Mesenchymal stem cell (in vitro differentiated cells and primary cell): ENCODE results near the gene SPATA21.

ENCODE experiments used
- DNase-seq: peaks from one replicate; pipeline ENCODE4 v3.0.0-alpha.2; 2013
- H2AFZ ChIP-seq: one replicate; pipeline ENCODE4 v1.6.1; 2013; ENCODE audit warnings: low read depth, mild to moderate bottlenecking, control low read depth, inconsistent platforms, low read length, moderate library complexity
- H2AK5ac ChIP-seq: 2 replicates; pipeline ENCODE4 v1.6.1; 2013; ENCODE audit warnings: low read length, moderate library complexity, mild to moderate bottlenecking, inconsistent platforms; ENCODE audit not compliant: severe bottlenecking
- H2BK120ac ChIP-seq: one replicate; pipeline ENCODE4 v1.6.1; 2013; ENCODE audit warnings: low read depth, mild to moderate bottlenecking, inconsistent platforms, low read length, moderate library complexity
- H2BK12ac ChIP-seq, 2 experiments: one replicate each; pipeline ENCODE4 v1.6.1; 2013; ENCODE audit warnings: inconsistent platforms in 2 of 2, low read length in 2 of 2, mild to moderate bottlenecking in 2 of 2, moderate library complexity in 2 of 2, control low read depth in 1 of 2
- H2BK15ac ChIP-seq: one replicate; pipeline ENCODE4 v1.6.1; 2013; ENCODE audit warnings: mild to moderate bottlenecking, low read depth, inconsistent platforms; ENCODE audit not compliant: poor library complexity, severe bottlenecking
- H2BK5ac ChIP-seq: 2 replicates; pipeline ENCODE4 v1.6.1; 2013; ENCODE audit warnings: low read depth, mild to moderate bottlenecking, low read length, control low read depth, inconsistent platforms; ENCODE audit not compliant: poor library complexity, severe bottlenecking
- H3K14ac ChIP-seq, 2 experiments: one replicate each; pipeline ENCODE4 v1.6.1; 2013; ENCODE audit warnings: inconsistent platforms in 2 of 2, low read length in 2 of 2, control low read depth in 1 of 2, mild to moderate bottlenecking in 1 of 2, moderate library complexity in 1 of 2
- H3K18ac ChIP-seq, 2 experiments: one replicate each; pipeline ENCODE4 v1.6.1; 2013; ENCODE audit warnings: inconsistent platforms in 2 of 2, low read length in 2 of 2, control low read depth in 1 of 2, low read depth in 1 of 2, mild to moderate bottlenecking in 1 of 2
- H3K23ac ChIP-seq, 2 experiments: one replicate each; pipeline ENCODE4 v1.6.1; 2013; ENCODE audit warnings: inconsistent platforms in 2 of 2, low read length in 2 of 2, mild to moderate bottlenecking in 2 of 2, moderate library complexity in 2 of 2, control low read depth in 1 of 2
- H3K27ac ChIP-seq: 2 replicates; pipeline ENCODE4 v1.5.1; 2013; ENCODE audit warnings: mild to moderate bottlenecking, moderate library complexity, low read length, control low read depth, inconsistent platforms; ENCODE audit not compliant: poor library complexity, severe bottlenecking
- H3K27me3 ChIP-seq, 2 experiments: 2 replicates each; pipeline versions ENCODE4 v1.6.1 to v1.7.0; 2013; ENCODE audit warnings: low read length in 2 of 2, mild to moderate bottlenecking in 2 of 2, moderate library complexity in 2 of 2, control low read depth in 1 of 2, inconsistent platforms in 1 of 2; ENCODE audit not compliant: control insufficient read depth in 1 of 2, insufficient read depth in 1 of 2
- H3K36me3 ChIP-seq, 2 experiments: 2 replicates each; pipeline versions ENCODE4 v1.6.1 to v1.7.0; 2013; ENCODE audit warnings: low read length in 2 of 2, control low read depth in 1 of 2, inconsistent platforms in 1 of 2, low read depth in 1 of 2, mild to moderate bottlenecking in 1 of 2; ENCODE audit not compliant: insufficient read depth in 2 of 2, control insufficient read depth in 1 of 2
- H3K4ac ChIP-seq, 2 experiments: one replicate each; pipeline ENCODE4 v1.6.1; 2013; ENCODE audit warnings: inconsistent platforms in 2 of 2, low read length in 2 of 2, mild to moderate bottlenecking in 2 of 2, moderate library complexity in 2 of 2, control low read depth in 1 of 2, low read depth in 1 of 2
- H3K4me1 ChIP-seq: 2 replicates; pipeline ENCODE4 v1.6.1; 2013; ENCODE audit warnings: low read depth, low read length, control low read depth; ENCODE audit not compliant: control insufficient read depth, insufficient read depth
- H3K4me2 ChIP-seq: 2 replicates; pipeline ENCODE4 v1.6.1; 2013; ENCODE audit warnings: low read length, mild to moderate bottlenecking, inconsistent platforms; ENCODE audit not compliant: poor library complexity, severe bottlenecking
- H3K4me3 ChIP-seq, 2 experiments: 2 replicates each; pipeline versions ENCODE4 v1.5.1 to v1.7.0; 2013; ENCODE audit warnings: low read length in 2 of 2, mild to moderate bottlenecking in 2 of 2, control low read depth in 1 of 2, low read depth in 1 of 2; ENCODE audit not compliant: insufficient read depth in 1 of 2
- H3K79me1 ChIP-seq: replicated peaks from 2 replicates; pipeline ENCODE4 v1.6.1; 2013; ENCODE audit warnings: mild to moderate bottlenecking, control low read depth, low read length, inconsistent platforms; ENCODE audit not compliant: poor library complexity, severe bottlenecking
- H3K9ac ChIP-seq: 2 replicates; pipeline ENCODE4 v1.7.0; 2013; ENCODE audit warnings: mild to moderate bottlenecking, low read length, moderate library complexity
- H3K9me3 ChIP-seq: 2 replicates; pipeline ENCODE4 v1.7.0; 2013; ENCODE audit warnings: mild to moderate bottlenecking, low read length; ENCODE audit not compliant: control insufficient read depth
- H4K8ac ChIP-seq: one replicate; pipeline ENCODE4 v1.6.1; 2013; ENCODE audit warnings: inconsistent platforms, mild to moderate bottlenecking, low read length, moderate library complexity
- H4K91ac ChIP-seq: one replicate; pipeline ENCODE4 v1.6.1; 2013; ENCODE audit warnings: mild to moderate bottlenecking, low read length, inconsistent platforms
- WGBS: methylation state at CpG from one replicate; pipeline ENCODE4 v1.1.7; 2013; ENCODE audit warnings: mixed read lengths; 5-methylcytosine and 5-hydroxymethylcytosine counted together

Gene SPATA21

DNA sequence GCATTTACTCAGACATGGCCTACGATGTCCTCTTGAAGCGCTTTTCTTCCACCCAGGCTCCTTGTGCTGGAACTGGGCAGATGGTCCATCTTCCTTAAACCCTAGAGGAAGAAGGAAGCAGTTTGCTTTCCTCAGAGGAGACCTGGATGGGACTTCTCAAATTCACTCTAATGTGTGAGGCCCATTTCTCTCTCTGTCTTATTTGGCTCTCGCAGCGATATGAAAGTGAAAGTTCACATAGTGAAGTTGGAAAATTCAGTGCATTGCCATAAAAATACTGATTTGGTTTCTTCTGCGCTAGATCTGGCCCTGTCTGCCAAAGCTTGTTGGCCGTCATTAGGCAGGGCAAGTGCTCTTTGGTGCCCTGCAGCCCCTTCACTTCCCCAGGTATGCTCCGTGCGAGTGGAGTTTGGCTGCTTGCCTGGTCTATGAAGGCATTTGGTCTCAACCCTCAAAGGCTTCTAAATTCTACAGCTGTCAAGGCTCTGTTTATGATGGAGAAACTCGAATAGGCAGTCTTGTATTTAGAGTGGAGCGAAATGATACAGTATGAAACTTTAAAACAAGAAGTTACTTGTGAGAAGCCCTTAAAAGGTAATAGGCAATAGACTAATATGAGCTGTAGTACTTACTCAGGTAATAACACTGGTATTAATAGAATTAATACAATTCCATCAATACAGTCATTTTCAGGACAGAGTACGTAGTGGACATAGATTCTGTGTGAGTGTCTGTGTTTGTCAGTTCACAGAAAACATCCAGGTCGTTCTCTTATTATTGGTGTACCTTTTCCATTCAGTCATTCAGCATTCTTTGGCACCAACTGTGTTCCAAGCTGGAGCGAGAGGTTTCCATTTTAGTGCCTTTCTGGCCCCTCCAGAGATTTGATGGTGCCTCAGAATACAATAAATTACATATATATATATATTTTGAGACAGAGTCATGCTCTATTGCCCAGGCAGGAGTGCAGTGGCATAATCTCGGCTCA, 49.7 kb downstream of the SPATA21 start:
- Histone ChIP-seq H2BK12ac (peak overlapping the region in 1 of 2 experiments; percentile 63), H2BK120ac (no peak overlapping the region), H2AK5ac (peak overlapping the region; percentile 91), H3K18ac (peak overlapping the region in 1 of 2 experiments; percentile 32), H3K9ac (peak overlapping the region; percentile 76), H3K14ac (no peak overlapping the region), H3K4ac (no peak overlapping the region), H3K36me3 (peaks cover 3 to 19% of the 10 kb centered on the region in 2 experiments), H3K9me3 (no peaks in the 10 kb centered on the region), H3K4me2 (peak overlapping the region; percentile 54), H2BK15ac (no peak overlapping the region), H2BK5ac (no peak overlapping the region), H3K27me3 (no peaks in the 10 kb centered on the region), H3K79me1 (no peaks in the 10 kb centered on the region), H3K23ac (no peak overlapping the region), H4K91ac (no peak overlapping the region), H2AFZ (no peak overlapping the region), H4K8ac (peak overlapping the region; percentile 72), H3K4me1 (peaks cover 28% of the 10 kb centered on the region), H3K27ac (peak overlapping the region; percentile 48), H3K4me3 (peak overlapping the region in 1 of 2 experiments; percentile 75)
- DNase-seq = peak; percentile 33
- 91% methylated on average over 12 of the region's 14 CpGs for WGBS

DNA sequence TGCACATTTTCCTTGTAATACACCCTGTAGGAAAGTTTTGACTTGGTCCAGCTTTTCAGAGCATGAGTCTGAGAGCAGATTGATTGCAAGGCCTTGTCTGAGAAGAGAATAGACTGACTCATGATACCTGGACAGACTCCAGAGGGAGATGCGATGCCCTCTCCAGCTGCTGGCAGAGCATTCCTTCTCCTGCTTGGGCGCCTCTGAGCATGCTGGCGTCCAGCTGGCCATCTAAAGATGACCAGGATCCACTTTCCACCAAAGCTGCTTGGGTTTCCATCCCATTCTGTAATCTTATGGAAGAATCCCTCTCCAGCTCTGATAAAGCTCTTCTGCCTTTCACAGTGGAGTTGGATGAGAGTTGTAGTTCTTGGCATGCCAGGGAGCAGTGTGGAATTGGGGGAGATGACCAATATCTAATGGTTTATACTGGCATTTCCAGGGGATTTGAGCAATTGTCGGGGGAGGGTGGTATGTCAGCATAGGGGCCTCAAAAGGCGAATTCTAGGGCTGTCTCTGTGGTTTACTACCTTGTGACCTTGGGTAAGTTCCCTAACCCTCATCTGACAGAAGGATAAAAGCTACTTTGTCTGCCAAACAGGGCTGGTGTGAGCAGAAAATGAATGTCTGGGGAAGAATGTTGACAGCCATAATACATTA, 50.6 kb downstream of the SPATA21 start:
- Histone ChIP-seq H2BK15ac (no peak overlapping the region), H3K27me3 (no peaks in the 10 kb centered on the region), H3K9ac (peak overlapping the region; percentile 76), H3K27ac (peak overlapping the region; percentile 48), H3K23ac (no peak overlapping the region), H3K18ac (no peak overlapping the region), H3K9me3 (no peaks in the 10 kb centered on the region), H3K4me2 (no peak overlapping the region), H3K36me3 (peaks cover 3 to 15% of the 10 kb centered on the region in 2 experiments), H2BK12ac (no peak overlapping the region), H3K4ac (no peak overlapping the region), H2AFZ (no peak overlapping the region), H3K14ac (no peak overlapping the region), H4K91ac (no peak overlapping the region), H2AK5ac (no peak overlapping the region), H4K8ac (no peak overlapping the region), H3K4me3 (peak overlapping the region in 1 of 2 experiments; percentile 75), H2BK120ac (no peak overlapping the region), H2BK5ac (no peak overlapping the region), H3K4me1 (peaks cover 23% of the 10 kb centered on the region), H3K79me1 (no peaks in the 10 kb centered on the region)
- DNase-seq = peak; percentile 50
- WGBS = 86% methylated on average over 5 of the region's 5 CpGs

DNA sequence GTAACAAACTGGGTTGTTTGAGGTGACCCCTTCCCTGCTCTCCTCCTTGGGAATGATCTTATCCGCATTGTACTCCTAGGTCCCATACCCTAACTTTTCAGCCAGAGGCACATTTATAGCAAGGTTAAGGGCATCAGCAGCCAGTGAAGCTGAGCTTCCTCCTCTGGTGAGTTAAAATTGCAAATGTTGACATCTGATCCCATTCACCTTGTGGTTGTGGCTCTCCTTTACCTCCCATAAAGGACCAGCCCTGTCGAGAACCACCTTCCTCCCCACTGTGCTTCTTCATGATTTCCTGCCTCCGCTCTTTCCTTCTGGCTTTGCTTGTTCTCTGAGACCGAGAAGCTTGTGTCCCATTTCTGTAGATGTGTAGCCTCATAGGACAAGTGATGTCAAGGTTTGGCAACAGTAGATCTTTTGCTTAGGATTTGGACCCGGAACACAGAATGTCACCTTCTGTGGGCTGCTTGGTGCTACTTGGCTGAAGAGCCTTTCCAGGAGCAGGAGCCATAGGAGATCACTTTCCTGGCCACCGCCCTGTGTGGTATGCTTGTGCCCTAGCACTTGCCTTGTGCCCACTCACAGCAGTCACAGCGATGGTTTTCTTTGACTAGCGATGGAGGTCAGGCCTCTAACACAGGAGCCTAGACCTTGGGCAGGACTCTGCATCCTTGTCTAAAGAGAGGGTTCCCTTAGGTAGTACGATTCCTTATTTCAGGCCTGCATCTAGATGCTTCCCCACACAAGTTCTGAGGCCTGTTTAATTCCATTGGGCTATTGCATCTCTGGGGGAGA, 51.4 kb downstream of the SPATA21 start:
- no peaks in the 10 kb centered on the region for H3K79me1 ChIP-seq
- peak overlapping the region in 1 of 2 experiments; percentile 59 for H3K4ac ChIP-seq
- no peaks in the 10 kb centered on the region for H3K9me3 ChIP-seq
- H3K4me1 ChIP-seq = peaks cover 20% of the 10 kb centered on the region
- WGBS = 99% methylated on average over 9 of the region's 9 CpGs
- H3K14ac ChIP-seq = peak overlapping the region in 1 of 2 experiments; percentile 83
- no peak overlapping the region for H4K8ac ChIP-seq
- peak overlapping the region; percentile 48 for H3K27ac ChIP-seq
- H3K4me3 ChIP-seq = peak overlapping the region in 1 of 2 experiments; percentile 75
- H3K9ac ChIP-seq = peak overlapping the region; percentile 10
- H3K27me3 ChIP-seq = no peaks in the 10 kb centered on the region
- DNase-seq = no peak
- peak overlapping the region in 1 of 2 experiments; percentile 96 for H3K23ac ChIP-seq
- H3K4me2 ChIP-seq = no peak overlapping the region
- H2AFZ ChIP-seq = no peak overlapping the region
- no peak overlapping the region for H2BK5ac ChIP-seq
- H2AK5ac ChIP-seq = peak overlapping the region; percentile 86
- no peak overlapping the region for H2BK15ac ChIP-seq
- H2BK120ac ChIP-seq = no peak overlapping the region
- H3K36me3 ChIP-seq = peaks cover 3 to 12% of the 10 kb centered on the region in 2 experiments
- H4K91ac ChIP-seq = no peak overlapping the region
- peak overlapping the region in 1 of 2 experiments; percentile 39 for H2BK12ac ChIP-seq
- peak overlapping the region in 1 of 2 experiments; percentile 29 for H3K18ac ChIP-seq
